ENCODE measurements around the gene ZNF283.
"Not testable (repeated sequence)": the region's sequence is repeated elsewhere in the genome, so short reads cannot be mapped to it uniquely, and the experiment has no call there.

ZNF283 gene

DNA sequence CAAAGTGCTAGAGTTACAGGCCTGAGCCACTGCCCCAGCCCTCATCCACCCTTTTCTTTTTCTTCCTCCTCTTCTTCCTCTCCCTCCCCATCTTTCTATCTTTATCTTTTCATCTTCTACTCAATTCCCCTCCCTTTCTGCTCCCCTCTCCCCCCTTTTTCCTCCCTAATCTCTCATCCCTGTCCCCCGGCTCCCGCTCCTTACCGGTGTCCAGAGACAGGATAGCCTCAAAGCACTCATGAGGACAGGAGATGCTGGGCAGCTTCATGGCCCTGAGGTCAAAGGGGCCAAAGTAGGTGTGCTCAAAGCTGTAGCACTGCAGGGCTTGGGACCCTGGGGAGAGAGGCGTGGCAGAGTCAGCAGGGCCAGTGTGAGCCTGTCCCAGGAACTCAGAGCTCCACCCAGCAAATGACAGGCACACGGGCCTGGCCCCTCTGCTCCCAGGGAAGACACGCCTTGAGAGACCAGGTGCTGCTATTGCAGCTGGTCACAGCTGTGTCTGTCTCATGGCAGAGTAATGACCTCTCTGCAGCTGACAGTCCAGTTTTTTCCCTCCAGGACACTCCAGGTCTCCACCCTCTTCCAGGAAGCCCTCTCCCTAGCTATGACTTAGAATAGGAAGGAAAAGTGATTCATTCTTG lies 27.5 kb upstream of the ZNF283 start:
- DNase-seq (ENCODE audit: low spot score): no peak

DNA sequence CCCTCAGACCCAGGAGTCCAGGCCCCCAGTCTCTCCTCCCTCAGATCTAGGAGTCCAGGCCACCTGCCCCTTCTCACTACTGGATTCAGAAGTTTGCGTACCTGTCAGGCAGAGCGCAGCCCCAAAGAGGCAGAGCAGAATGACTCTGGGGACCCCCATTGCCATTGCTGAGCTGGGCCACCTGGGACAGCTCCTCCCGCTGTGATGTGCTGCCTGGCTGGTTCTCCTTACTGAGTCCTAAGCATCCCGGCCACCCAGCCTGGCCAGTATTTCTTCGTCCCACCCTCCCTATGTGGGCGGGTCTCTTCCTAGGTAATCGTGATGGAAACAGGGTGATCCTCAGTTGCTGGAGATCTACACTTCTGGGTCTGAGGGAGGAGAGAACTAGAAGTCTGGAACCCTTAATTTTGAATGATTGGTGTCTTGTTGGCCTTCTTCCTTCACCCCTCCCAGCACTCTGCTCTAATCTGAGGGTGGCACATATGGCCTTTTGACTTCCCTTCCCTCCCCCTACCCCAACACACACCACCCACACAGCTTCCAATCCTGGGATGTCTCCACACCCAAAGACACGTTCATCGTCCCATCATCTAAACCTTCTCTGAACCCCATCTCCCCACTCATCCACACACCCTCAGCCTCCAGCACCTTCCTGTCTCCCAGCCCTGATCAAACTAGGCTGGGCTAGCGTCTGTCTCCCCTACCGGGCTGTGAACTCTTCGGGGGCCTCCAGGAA lies 24.7 kb upstream of the ZNF283 start, which contains the start of gene LYPD5:
TSS of gene LYPD5 (minus strand) at position 232 of the 736 bp plus-strand sequence. CDS start at position 165, 67 bp downstream.
- no peak for DNase-seq (ENCODE audit: low spot score)

DNA sequence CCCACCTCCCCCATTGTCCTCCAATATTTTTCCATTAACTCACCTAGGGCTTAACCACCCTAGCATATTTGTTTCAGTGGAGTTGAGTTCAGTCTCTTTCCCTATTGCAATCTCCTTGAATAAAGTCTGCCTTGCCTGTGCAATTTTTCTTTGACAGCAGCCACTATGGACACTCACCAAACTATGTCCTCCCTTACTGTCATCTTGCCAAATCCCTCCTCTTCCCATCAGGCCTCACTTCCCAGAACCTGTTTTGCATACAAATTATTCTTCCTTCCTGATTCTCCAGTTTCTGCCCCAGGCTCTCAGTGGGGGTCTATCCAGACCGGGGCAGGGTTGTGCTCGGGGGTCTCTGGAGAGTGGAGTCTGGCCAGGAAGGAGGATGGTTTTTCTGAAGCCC lies 22.7 kb upstream of the ZNF283 start:
- DNase-seq (ENCODE audit: low spot score): no peak

DNA sequence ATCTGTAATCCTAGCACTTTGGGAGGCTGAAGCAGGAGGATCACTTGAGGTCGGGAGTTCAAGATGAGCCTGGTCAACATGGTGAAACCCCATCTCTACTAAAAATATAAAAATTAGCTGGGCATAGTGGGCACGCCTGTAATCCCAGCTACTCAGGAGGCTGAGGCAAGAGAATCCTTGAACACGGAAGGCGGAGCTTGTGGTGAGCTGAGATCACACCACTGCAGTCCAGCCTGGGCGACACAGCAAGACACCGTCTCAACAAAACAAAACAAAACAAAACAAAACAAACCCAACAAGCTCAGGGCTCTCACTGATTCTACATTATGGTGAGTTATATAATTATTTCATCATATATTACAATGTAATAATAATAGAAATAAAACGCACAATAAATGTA lies 20.7 kb upstream of the ZNF283 start:
- not testable (repeated sequence) for DNase-seq (ENCODE audit: low spot score)

DNA sequence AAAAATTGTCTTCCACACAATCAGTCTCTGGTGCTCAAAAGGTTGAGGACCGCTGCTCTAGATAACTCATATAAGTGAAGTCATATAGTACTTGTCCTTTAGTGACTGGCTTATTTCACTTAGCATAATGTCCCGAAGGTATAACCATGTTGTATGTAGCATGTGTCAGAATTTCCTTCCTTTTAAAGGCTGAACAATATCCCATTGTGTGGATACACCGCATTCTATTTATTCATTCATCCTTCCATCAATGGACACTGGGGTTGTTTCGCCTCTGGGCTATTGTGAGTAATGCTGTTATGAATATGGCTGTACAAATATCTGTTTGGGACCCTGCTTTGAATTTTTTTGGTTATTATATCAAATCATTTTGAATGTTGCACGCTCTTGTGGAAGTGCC lies 20.3 kb upstream of the ZNF283 start:
- no peak for DNase-seq (ENCODE audit: low spot score)

DNA sequence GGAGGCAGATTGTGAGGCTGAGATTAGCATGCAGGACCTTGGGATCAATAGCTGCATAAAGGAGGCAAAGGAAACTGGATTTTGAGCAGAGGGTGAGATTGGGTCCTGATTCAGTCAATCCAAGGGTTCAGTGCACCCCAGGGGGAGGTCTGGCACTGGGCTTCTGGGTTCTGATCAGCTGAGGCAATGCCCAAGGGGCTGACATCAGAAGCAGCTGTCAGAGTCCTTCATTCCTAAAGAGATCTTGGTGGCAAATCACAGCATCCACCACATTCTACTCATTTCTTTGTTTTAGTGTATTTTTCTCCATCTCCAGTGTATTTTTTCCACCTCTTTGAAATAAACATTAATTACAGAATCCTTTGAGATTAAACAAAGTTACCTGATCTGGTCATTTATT lies 19.5 kb upstream of the ZNF283 start:
- DNase-seq (ENCODE audit: low spot score): no peak

DNA sequence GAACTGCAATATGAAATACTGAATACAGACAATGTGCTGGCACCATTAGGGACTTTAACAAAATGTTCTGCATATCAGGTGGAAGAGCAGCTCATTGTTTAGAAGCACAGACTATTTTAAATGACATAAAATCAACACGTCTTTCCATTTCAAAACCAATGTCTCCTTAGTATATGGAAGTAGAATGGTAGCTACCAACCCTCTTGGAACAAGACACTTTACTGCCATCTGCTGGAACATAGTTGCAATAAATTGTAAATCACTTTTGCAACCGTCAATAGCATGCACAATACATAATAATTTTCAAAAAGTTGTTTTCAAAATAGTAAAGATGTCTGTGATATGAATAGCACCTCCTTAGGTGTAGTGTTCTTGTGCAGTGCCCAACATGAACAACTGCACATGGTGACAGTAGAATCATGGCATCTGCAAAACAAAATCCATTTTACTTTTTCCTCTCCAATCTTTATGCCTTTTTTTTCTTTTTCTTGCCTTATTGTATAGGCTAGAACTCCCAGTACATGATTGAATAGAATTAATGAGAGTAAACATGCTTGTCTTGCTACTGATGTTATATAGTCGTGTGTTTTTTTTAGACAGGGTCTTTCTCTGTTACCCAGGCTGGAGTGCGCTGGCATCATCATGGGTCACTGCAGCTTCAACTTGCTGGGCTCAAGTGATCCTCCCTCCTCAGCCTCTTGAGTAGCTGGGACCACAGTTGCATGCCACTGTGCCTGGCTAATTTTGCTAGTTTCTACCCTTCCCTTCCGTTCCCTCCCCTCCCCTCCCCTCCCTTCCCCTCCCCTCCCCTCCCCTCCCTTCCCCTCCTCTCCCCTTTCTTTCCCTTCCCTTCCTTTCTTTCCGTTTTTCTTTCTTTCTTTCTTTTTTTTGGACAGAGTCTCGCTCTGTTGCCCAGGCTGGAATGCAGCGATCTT lies 17.1 kb upstream of the ZNF283 start:
- peak; percentile 65 for DNase-seq (ENCODE audit: low spot score)

DNA sequence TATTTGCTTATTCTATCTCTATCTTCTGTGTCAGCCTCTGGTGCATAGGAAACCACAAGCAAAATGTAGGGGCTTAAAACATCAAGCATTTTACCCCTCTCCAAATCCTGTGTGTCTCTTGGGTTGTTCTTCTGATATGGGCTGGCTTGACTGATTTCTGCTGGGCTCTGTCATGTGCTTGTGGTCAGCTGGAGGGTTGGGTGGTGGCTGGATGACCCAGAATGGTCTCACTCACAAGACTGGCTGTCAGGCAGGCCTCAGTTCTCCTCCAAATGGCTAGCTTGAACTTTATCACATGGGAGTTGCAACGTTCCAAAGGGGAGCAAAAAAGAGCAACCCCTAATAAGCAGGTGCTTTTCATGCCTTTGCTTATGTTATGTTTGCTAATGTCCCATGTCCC lies 15.3 kb upstream of the ZNF283 start:
- DNase-seq (ENCODE audit: low spot score): no peak

DNA sequence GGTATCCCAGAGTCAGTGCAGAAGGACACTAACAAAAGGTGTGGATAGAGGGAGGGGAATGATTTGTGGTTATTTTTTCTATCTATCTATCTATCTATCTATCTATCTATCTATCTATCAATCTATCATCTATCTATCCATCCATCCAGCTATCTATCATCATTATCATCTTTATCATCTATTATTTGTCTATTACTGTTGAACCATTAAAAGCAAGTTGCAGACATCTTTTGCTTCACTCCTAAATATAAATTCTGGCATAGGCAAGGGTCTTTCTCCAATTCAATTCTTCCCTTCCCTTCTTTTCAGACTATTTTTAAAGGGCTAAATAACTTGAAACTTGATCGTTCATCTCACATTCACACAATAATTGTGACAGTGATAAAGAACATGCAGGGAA lies 14.9 kb upstream of the ZNF283 start:
- no peak for DNase-seq (ENCODE audit: low spot score)

DNA sequence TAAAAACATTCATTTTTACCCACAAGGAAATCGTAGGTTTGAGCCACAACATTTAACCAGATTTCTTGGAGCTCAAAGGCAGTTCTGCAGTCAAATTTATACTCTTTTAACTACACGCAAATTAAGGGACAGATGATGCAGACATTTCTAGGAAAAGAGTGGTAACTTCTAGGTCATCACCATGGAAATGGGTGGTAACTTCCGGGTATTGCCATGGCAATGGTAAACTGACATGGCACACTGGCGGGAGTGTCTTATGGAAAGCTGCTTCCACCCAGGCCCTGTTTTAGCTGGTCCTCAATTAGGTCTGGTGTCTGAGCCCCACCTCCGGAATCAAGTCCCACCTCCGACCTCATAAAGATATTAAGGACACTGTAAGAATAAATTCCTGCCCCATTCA lies 14.4 kb upstream of the ZNF283 start:
- DNase-seq (ENCODE audit: low spot score): no peak

DNA sequence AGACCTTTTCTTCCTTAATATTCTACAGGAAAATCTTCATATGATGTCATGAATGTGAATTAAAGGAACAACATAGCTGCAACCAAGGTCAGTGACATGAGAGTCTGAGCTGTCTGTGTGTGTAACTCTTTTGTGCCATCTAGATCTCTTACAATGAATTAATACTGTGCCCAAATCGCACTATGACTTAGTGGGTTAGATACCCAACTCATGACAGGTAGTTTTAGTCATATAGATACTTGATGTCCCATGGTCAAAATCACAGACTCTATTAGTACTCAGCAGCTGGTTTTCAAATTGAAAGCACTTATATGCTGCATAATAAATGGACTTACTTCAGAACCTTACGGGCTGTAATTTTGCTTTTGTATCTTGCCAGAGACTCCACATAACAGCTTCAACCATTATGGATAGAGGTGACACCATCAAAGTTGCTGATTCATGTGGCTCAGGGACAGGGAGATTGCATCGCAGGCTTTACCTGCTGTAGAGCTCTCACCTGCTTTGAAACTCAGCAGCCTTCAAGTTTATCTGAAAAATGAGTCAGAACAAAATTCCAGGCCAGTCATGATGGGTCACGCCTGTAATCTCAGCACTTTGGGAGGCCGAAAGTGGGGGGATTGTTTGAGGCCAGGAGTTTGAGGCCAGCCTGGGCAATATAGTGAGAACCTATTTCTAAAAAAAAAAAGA lies 12.3 kb upstream of the ZNF283 start:
- no peak for DNase-seq (ENCODE audit: low spot score)

DNA sequence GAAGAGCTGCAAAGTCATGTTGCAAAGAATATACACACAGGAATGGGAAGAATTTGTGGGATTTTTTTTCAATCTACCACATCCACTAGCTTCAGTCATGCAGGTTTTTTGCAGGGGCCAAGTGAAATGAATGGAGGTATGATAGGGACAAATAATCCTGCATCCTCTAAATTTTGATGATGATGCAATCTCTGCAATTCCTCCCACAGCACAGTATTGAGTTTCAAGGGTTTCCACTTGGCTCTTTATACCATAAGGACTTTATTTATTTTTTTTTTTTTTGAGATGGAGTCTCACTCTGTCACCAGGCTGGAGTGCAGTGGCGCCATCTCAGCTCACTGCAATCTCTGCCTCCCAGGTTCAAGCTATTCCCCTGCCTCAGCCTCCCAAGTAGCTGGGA lies 9.7 kb upstream of the ZNF283 start:
- DNase-seq (ENCODE audit: low spot score): not testable (repeated sequence)

DNA sequence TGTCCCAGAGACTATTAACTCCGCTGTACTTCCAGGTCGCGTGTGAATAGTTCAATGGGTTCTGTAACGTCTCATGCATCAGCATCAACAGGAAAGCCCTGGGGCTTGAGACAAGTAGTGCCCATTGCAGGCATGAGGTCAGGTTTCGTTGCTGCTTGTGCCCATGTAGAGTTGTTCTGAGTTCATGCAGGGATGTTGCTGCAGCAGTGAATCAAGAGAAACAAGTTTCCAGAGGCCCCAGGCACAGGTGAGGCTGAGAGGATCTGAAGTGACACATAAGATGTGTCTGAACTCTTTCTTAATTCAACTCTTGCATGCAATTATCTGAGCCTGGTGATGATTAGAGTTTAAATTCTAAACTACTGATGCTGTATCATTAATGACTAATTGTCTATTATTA lies 8.6 kb upstream of the ZNF283 start:
- no peak for DNase-seq (ENCODE audit: low spot score)

DNA sequence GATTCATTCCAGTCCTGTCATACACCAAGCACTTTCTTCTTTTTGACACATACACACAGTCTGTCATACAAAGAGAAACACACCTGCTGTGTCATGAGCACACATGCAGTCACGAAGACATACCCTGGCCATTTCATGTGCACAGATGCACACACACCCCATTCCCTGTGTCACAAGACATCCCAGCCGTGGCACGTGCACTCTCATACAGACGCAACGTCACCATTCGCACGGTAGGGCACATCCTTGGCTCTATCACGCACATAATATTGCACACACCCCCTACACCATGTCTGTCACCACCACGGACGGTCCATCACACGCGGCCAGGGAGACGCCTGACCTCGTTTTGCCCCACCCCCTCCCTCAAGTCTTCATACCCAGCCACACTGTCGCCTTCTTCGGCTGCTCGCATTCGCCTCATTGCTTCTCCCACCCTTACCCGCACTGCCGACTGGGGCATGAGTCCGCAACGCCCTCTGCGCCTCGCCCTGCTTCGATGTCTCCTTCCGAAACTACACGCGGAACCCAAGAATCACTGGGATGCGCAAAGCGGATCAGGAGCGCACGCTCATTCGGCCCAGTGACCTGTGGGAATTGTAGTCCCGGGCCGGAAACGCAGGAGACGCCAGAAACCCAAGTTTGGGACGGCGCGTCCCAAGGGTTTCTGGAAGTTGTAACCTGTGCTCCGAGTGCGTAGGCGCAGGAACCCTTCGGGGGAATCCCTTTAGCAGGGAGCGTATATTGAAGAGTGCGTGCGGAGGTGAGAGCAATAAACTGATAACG lies 6.8 kb upstream of the ZNF283 start:
- no peak for DNase-seq (ENCODE audit: low spot score)

DNA sequence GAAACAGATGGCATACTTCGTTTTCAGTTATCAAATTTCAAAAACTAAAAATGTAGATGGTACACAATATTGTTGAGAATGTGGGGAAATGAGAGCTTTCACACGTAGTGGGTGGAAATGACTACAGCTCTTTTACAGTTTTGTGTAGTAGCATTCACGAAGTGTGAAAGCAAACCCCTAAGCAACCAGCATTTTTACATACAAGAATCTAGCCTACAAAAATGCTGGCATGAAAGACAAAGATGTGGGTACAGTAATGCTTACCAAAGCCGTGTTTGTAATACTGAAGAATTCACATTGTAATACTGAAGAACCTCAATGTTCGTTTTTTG lies 6.3 kb upstream of the ZNF283 start:
- no peak for DNase-seq (ENCODE audit: low spot score)

DNA sequence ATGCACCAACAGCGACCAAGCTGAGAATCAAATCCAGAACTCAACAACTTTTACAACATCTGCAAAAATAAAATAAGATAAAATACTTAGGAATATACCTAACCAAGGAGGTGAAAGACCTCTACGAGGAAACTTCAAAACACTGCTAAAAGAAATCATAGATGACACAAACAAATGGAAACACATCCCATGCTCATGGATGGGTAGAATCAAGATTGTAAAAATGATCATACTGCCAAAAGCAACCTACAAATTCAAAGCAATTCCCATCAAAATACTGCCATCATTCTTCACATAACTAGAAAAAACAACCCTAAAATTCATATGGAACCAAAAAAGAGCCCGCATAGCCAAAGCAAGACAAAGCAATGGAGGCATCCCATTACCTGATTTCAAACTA lies 3.3 kb upstream of the ZNF283 start:
- DNase-seq (ENCODE audit: low spot score): not testable (repeated sequence)

DNA sequence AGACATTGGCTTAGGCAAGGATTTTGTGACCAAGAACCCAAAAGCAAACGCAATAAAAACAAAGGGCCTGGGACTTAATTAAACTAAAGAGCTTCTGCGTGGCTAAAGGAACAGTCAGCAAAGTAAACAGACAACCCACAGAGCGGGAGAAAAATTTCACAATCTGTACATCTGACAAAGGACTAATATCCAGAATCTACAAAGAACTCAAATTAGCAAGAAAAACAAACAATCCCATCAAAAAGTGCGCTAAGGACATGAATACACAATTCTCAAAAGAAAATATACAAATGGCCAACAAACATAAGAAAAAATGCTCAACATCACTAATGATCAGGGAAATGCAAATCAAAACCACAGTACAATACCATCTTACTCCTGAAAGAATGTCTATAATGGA lies 2.5 kb upstream of the ZNF283 start:
- not testable (repeated sequence) for DNase-seq (ENCODE audit: low spot score)

DNA sequence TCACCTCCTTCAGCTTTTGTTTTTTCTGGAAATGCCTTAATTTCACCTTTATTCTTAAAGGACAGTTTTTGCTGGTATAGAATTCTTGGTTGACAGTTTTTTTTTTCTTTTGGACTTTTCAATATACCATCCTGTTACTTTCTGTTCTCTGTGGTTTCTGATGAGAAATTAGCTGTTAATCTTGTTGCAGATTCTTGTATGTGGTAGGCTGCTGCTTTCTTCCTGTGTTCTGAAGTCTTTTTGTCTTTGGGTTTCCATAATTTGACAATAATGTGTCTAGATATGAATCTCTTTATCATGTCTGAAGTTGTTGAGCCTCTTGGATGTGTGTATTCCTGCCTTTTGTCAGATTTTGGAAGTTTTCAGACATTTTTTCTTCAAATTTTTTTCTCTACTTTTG lies 12.0 kb downstream of the ZNF283 start:
- DNase-seq (ENCODE audit: low spot score): no peak

DNA sequence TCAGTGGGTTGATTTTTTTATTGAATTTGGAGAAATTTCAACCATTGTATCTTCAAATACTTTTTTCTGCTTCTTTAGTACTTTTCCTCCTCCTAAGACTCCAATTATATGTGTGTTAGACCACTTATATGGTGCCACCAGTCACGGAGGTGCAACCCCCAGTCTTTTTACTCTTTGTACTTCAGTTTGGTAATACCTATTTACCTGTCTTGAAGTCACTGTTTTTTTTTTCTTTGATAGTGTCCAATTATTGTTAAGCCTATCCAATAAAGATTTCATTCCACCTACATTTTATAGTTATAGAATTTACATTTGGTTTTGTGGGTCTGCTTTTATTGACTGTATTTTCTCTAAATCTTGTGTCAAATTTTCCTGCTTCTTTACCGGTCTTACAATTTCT lies 14.9 kb downstream of the ZNF283 start:
- DNase-seq (ENCODE audit: low spot score): no peak

DNA sequence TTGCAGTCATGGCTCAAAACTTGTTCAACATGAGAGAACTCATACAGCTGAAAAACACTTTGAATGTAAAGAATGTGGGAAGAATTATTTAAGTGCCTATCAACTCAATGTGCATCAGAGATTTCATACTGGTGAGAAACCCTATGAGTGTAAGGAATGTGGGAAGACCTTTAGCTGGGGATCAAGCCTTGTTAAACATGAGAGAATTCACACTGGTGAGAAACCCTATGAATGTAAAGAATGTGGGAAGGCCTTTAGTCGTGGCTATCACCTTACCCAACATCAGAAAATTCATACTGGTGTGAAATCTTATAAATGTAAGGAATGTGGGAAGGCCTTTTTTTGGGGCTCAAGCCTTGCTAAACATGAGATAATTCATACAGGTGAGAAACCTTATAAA lies 20.1 kb downstream of the ZNF283 start:
- no peak for DNase-seq (ENCODE audit: low spot score)

DNA sequence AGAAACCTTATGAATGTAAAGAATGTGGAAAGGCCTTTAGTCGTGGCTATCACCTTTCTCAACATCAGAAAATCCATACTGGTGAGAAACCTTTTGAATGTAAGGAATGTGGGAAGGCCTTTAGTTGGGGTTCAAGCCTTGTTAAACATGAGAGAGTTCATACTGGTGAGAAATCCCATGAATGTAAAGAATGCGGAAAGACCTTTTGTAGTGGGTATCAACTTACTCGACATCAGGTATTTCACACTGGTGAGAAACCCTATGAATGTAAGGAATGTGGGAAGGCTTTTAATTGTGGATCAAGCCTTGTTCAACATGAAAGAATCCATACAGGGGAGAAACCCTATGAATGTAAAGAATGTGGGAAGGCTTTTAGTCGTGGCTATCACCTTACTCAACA lies 20.8 kb downstream of the ZNF283 start:
- no peak for DNase-seq (ENCODE audit: low spot score)

DNA sequence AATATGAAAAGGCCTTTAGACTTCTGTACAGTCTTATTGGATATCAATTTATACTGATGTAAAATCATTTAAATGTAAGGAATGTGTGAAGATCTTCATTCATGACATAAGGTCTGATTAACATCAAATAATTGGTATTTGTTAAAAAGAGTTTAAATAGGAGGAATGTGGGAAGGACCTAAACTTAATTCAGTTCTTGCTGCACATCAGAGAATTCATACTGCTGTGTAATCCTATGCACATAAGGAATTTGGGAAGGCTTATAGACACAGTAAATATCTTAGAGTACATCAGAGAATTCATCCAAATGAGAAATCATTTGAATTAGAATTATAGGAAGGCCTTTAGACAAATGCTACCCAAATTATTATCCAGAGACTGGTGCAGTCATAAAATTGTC lies 21.7 kb downstream of the ZNF283 start:
- DNase-seq (ENCODE audit: low spot score): no peak
